BJ (cell line): ENCODE measurements around the gene MAMDC4. TPM values are rescaled to one million over a fixed set of nuclear protein-coding genes. Genes with fewer than 3 reads are reported as not detected.

Experiments used
- CTCF ChIA-PET: fragments of 350-600 bp; formaldehyde crosslinking; extraction: SDS; loops from one replicate; lab custom pipeline; 2021; ENCODE audit warnings: antibody characterized with exemption, inconsistent platforms; lab: Yijun Ruan, JAX
- POLR2A ChIA-PET: fragments of 300-600 bp; sonication (Branson Sonifier 250); formaldehyde crosslinking; extraction: SDS; loops from one replicate; lab custom pipeline; 2021; ENCODE audit warnings: antibody characterized with exemption; lab: Charles Lee
- DNase-seq: peaks from one replicate; pipeline ENCODE4 v3.0.0-alpha.2; 2011; ENCODE audit warnings: low read depth
- H3K27me3 ChIP-seq: 2 replicates; pipeline ENCODE4 v1.6.0; 2011; ENCODE audit warnings: low read length; ENCODE audit not compliant: control insufficient read depth, insufficient read depth
- H3K36me3 ChIP-seq: 2 replicates; pipeline ENCODE4 v1.5.1; 2011; ENCODE audit warnings: low read length; ENCODE audit not compliant: control insufficient read depth, insufficient read depth
- H3K4me3 ChIP-seq: 2 replicates; pipeline ENCODE4 v1.5.1; 2011; ENCODE audit warnings: low read depth, mild to moderate bottlenecking, control low read depth, low read length
- CTCF ChIP-seq: IDR thresholded peaks from 2 replicates; pipeline ENCODE4 v1.5.1; 2011; ENCODE audit warnings: low read depth, mild to moderate bottlenecking, control low read depth, inconsistent platforms, low read length, moderate library complexity; ENCODE audit not compliant: insufficient read depth
- polyA plus RNA-seq: library from polyadenylated mRNA; depleted of rRNA; stranded (reverse); fragments of >200 nt; gene quantifications from 2 replicates; pipeline ENCODE4 v1.2.3, GENCODE V29; 2011

The MAMDC4 gene
- polyA plus RNA-seq, 1 experiment = 1.6 TPM

DNA sequence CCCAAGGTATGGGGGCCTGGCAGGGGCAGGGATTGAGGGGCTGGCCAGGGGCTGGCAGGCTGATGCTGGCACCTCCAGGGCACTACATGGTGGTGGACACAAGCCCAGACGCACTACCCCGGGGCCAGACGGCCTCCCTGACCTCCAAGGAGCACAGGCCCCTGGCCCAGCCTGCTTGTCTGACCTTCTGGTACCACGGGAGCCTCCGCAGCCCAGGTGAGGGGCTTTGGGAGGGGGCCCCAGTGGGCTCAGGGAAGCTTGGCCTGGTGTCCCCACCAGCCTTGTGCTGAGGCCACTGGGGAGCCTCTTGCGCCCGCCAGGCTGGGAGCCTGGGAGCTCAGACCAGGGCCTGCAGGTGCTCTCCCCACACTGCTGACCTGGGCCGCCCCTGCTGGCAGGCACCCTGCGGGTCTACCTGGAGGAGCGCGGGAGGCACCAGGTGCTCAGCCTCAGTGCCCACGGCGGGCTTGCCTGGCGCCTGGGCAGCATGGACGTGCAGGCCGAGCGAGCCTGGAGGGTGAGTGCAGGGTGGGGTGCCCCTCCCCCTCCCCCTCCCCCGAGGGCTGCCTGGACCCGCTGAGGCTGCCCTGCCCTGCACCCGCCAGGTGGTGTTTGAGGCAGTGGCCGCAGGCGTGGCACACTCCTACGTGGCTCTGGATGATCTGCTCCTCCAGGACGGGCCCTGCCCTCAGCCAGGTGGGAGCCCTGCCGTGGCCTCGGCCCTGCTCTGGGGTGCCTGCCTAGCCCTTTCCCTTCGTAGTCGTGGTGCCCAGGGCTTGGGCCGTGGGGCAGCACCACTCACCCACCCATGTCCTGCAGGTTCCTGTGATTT, 5.7 kb downstream of the MAMDC4 start:
- no peaks in the 10 kb centered on the region for H3K27me3 ChIP-seq
- CTCF ChIA-PET = no interaction called here
- H3K36me3 ChIP-seq = peaks cover 17% of the 10 kb centered on the region
- POLR2A ChIA-PET = no interaction called here
- no peak for DNase-seq
- H3K4me3 ChIP-seq = no peak overlapping the region
- TF ChIP-seq CTCF = no peak

GRCh38 chr9:136858452-136858843, 6.3 kb downstream of the MAMDC4 start:
- H3K27me3 ChIP-seq = no peaks in the 10 kb centered on the region
- POLR2A ChIA-PET = no interaction called here
- no peak overlapping the region for H3K4me3 ChIP-seq
- no peak for DNase-seq
- CTCF ChIA-PET = interaction anchor here (0.6 to 1.9 kb wide), 2 partner anchors 15 to 66 kb away, joined by 3 to 6 read pairs; no protein-coding TSS in a partner anchor
- no peak for TF ChIP-seq CTCF
- peaks cover 23% of the 10 kb centered on the region for H3K36me3 ChIP-seq

- H3K4me3 ChIP-seq = no peak overlapping the region
- no peak for TF ChIP-seq CTCF
- peaks cover 27% of the 10 kb centered on the region for H3K36me3 ChIP-seq
- no peak for DNase-seq
- ChIA-PET POLR2A (no interaction called here), CTCF (interaction anchor here (0.6 to 1.9 kb wide), 2 partner anchors 15 to 65 kb away, joined by 3 to 6 read pairs; no protein-coding TSS in a partner anchor)
- no peaks in the 10 kb centered on the region for H3K27me3 ChIP-seq
Measured at GRCh38 chr9:136858844-136859757, 7.0 kb downstream of the MAMDC4 start.

- CTCF ChIA-PET = interaction anchor here (0.5 to 1.3 kb wide), 3 partner anchors 10 to 27 kb away, joined by 3 to 4 read pairs (median 3); no protein-coding TSS in a partner anchor
- DNase-seq = no peak
- no peaks in the 10 kb centered on the region for H3K27me3 ChIP-seq
- H3K4me3 ChIP-seq = no peak overlapping the region
- no peak for TF ChIP-seq CTCF
- POLR2A ChIA-PET = no interaction called here
- peaks cover 27% of the 10 kb centered on the region for H3K36me3 ChIP-seq
Measured at GRCh38 chr9:136860529-136860928, 8.4 kb downstream of the MAMDC4 start.
